Gastrocnemius medialis (tissue), 4 donors: Measurements from ENCODE around the gene ZNF524. TPM values are rescaled to one million over a fixed set of nuclear protein-coding genes. Genes with fewer than 3 reads are reported as not detected.

Experiments used
- ATAC-seq, 2 donors: fragments of 150-250 bp; one replicate each; pipeline ENCODE4 v1.9.1; 2016
- DNase-seq, 2 donors: peaks; one replicate each; pipeline ENCODE4 v3.0.0-alpha.2; 2019
- H3K27ac ChIP-seq, 4 donors: fragments of 200-600 bp; sonication (generic); 1 replicate in 1 of 4; 2 replicates in 3 of 4; pipeline ENCODE4 v1.5.1; 2016 to 2018; ENCODE audit warnings: mild to moderate bottlenecking in 2 of 4, moderate library complexity in 1 of 4
- H3K27me3 ChIP-seq, 3 donors: fragments of 200-600 bp; sonication (generic) in 2 of 3; 1 replicate in 1 of 3; 2 replicates in 2 of 3; pipeline versions ENCODE4 v1.5.1 to v1.6.0; 2016 to 2019; ENCODE audit warnings: mild to moderate bottlenecking in 1 of 3, moderate library complexity in 1 of 3
- H3K36me3 ChIP-seq, 2 donors: fragments of 200-600 bp; sonication (generic) in 1 of 2; one replicate each; pipeline ENCODE4 v1.5.1; 2017 to 2018
- H3K4me1 ChIP-seq, 2 donors: fragments of 200-600 bp; sonication (generic) in 1 of 2; one replicate each; pipeline ENCODE4 v1.5.1; 2016 to 2017; ENCODE audit warnings: mild to moderate bottlenecking in 2 of 2
- H3K4me3 ChIP-seq, 4 donors: fragments of 200-600 bp; sonication (generic) in 3 of 4; 1 replicate in 1 of 4; 2 replicates in 3 of 4; pipeline ENCODE4 v1.5.1; 2016 to 2019; ENCODE audit warnings: mild to moderate bottlenecking in 2 of 4
- H3K9me3 ChIP-seq, 3 donors: fragments of 200-600 bp; sonication (generic) in 2 of 3; 1 replicate in 1 of 3; 2 replicates in 2 of 3; pipeline ENCODE4 v1.5.1; 2016 to 2019
- POLR2A ChIP-seq, 2 donors: fragments of 450-650 bp; IDR thresholded peaks; one replicate each; pipeline ENCODE4 v1.6.1; 2017; ENCODE audit warnings: antibody characterized with exemption in 2 of 2, mild to moderate bottlenecking in 2 of 2, moderate library complexity in 2 of 2
- in situ Hi-C, 4 donors: fragments of 200-750 bp; cut with MboI; loops; one replicate each; pipeline versions ENCODE4 v1.15.0 to v1.8.0; 2017; ENCODE audit warnings: low sequenced_read_pairs in 4 of 4
- intact Hi-C: fragments of 100-400 bp; cut with DNase I; formaldehyde crosslinking; loops from one replicate; pipeline ENCODE4 v1.15.1; 2023; ENCODE audit warnings: low total_unique reads
- total RNA-seq, 4 donors: library from RNA; depleted of rRNA; stranded (reverse); fragments of >200 nt; gene quantifications; one replicate each; pipeline versions ENCODE4 v1.1.0 to v1.2.3, GENCODE V29; 2016
- TF ChIP-seq, protein P1 (sequence below), 5 experiments: fragments of 450-650 bp in 3 of 5; fragments of 200-600 bp in 2 of 5; sonication (generic) in 2 of 5; IDR thresholded peaks in 4 of 5; conservative IDR thresholded peaks in 1 of 5; 1 replicate in 4 of 5; 2 replicates in 1 of 5; pipeline ENCODE4 v1.5.1; 2016 to 2019; ENCODE audit warnings: antibody characterized with exemption in 5 of 5, mild to moderate bottlenecking in 3 of 5, moderate library complexity in 3 of 5

Gene ZNF524
- total RNA-seq, 4 donors from 2014 or later, result 35.6 to 61.7 (median 47.0) TPM

DNA sequence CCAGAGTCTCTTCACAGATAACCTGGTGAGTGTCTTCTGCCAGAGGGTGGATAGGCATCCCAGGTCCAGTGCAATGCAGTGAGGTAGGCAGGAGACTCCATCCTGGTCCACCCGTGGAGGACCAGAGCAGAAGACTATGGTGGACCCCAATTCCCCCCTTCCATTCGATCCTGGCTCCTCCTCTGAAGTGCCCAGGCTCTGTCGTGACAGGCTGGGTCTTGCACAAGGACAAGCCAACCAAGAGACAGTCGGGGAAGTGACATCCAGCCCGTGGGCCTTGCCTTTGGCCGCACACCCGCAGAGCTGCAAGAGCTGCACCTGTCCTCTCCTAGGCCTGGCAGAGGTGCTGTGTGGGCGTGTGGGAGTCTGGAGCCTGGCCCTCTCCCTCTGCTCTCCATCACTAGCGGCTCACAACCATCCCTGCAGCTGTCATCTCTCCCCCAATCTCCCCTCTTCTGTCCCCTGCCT, 21.2 kb downstream of the ZNF524 start:
- H3K9me3 ChIP-seq, result no peaks in the 10 kb centered on the region
- H3K36me3 ChIP-seq, result peaks cover 0 to 23% of the 10 kb centered on the region in 2 donors
- peaks cover 39 to 46% of the 10 kb centered on the region in 2 donors for H3K4me1 ChIP-seq
- ATAC-seq (no peak), DNase-seq (peak in 1 of 2 donors; percentile 81)
- H3K4me3 ChIP-seq, result no peak overlapping the region
- peak overlapping the region; percentile 97 to 99 (median 98) for H3K27ac ChIP-seq
- intact Hi-C loops (loop anchor here (5.0 kb wide), 1 partner anchor 214 kb away; the partner anchor contains the start of gene UBE2S), in situ Hi-C loops (no loop called here)
- no peaks in the 10 kb centered on the region for H3K27me3 ChIP-seq
- TF ChIP-seq POLR2A (IDR thresholded peaks at IDR 0.05), result no peak
- TF ChIP-seq, protein P1, sequence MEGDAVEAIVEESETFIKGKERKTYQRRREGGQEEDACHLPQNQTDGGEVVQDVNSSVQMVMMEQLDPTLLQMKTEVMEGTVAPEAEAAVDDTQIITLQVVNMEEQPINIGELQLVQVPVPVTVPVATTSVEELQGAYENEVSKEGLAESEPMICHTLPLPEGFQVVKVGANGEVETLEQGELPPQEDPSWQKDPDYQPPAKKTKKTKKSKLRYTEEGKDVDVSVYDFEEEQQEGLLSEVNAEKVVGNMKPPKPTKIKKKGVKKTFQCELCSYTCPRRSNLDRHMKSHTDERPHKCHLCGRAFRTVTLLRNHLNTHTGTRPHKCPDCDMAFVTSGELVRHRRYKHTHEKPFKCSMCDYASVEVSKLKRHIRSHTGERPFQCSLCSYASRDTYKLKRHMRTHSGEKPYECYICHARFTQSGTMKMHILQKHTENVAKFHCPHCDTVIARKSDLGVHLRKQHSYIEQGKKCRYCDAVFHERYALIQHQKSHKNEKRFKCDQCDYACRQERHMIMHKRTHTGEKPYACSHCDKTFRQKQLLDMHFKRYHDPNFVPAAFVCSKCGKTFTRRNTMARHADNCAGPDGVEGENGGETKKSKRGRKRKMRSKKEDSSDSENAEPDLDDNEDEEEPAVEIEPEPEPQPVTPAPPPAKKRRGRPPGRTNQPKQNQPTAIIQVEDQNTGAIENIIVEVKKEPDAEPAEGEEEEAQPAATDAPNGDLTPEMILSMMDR (IDR thresholded peaks at IDR 0.05 in 4 of 5, conservative IDR thresholded peaks at IDR 0.05 in 1 of 5), result no peak

DNA sequence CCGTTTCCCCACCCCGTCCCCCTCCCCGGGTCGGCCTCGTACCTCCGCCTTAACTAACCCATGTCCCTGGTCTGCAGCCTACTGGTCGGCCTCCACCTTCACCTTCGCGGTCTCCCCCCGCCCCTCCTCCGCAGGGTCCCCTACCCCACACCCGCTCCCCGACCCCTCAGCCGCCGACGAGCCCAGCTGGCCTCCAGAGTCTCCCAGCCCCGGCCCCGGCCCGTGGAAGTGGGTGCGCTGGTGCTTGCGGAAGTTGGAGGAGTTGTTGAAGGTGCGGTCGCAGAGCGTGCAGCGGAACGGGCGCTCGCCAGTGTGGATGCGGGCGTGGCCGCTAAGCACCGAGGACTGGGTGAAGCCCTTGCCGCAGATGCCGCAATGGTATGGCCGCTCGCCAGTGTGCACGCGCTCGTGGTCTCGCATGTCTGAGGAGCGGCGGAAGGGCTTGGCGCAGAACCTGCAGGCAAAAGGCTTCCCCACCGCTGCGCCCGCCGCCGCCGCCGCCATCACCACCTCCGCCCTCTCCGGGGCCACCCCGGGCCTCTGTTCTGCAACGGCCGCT, 21.7 kb downstream of the ZNF524 start:
- intact Hi-C loops (loop anchor here (5.0 kb wide), 1 partner anchor 214 kb away; the partner anchor contains the start of gene UBE2S), in situ Hi-C loops (no loop called here)
- ATAC-seq, result no peak
- Histone ChIP-seq H3K27ac (peak overlapping the region; percentile 97 to 99 (median 98)), H3K9me3 (no peaks in the 10 kb centered on the region), H3K36me3 (peaks cover 0 to 18% of the 10 kb centered on the region in 2 donors), H3K4me3 (no peak overlapping the region), H3K27me3 (no peaks in the 10 kb centered on the region), H3K4me1 (peaks cover 39 to 46% of the 10 kb centered on the region in 2 donors)
- TF ChIP-seq, protein P1 (IDR thresholded peaks at IDR 0.05 in 4 of 5, conservative IDR thresholded peaks at IDR 0.05 in 1 of 5), result no peak
- no peak for TF ChIP-seq POLR2A (IDR thresholded peaks at IDR 0.05)
- no peak for DNase-seq

DNA sequence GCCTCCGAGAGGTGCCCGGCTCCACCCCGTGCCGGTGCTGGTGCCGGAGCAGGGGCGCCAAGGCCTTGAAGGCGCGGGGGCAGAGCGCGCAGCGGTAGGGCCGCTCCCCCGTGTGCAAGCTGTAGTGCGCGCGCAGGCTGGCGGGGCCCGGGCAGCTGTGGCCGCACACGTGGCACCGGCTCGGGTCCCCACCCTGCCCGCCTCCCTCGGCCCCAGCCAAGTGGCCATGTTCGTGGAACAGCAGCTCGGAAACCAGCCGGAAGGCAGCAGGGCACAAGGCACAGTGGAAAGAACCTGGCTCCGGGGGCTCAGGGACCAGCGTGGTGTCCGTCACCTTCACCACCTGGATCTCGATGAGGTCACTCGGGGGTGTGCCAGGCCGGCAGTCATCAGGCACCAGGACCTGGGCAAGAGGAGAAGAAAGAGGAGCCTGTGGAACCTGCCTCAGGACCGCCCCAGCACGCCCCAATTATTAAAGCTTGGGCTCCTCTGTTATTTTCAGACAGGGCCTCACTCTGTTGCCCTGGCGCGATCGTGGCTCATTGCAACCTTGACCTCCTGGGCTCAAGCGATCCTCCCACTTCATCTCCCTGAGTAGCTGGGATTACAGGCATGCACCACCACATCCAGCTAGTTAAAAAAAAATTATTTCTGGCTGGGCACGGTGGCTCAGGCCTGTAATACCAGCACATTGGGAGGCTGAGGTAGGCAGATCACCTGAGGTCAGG, 22.3 kb downstream of the ZNF524 start:
- DNase-seq (no peak), ATAC-seq (no peak)
- Histone ChIP-seq H3K36me3 (peaks cover 0 to 12% of the 10 kb centered on the region in 2 donors), H3K9me3 (no peaks in the 10 kb centered on the region), H3K27me3 (no peaks in the 10 kb centered on the region), H3K4me1 (peaks cover 39 to 46% of the 10 kb centered on the region in 2 donors), H3K4me3 (no peak overlapping the region), H3K27ac (peak overlapping the region; percentile 97 to 99 (median 98))
- no peak for TF ChIP-seq POLR2A (IDR thresholded peaks at IDR 0.05)
- TF ChIP-seq, protein P1 (IDR thresholded peaks at IDR 0.05 in 4 of 5, conservative IDR thresholded peaks at IDR 0.05 in 1 of 5), result no peak
- in situ Hi-C loops, result no loop called here
- intact Hi-C loops, result loop anchor here (5.0 kb wide), 1 partner anchor 215 kb away; the partner anchor contains the start of gene UBE2S

DNA sequence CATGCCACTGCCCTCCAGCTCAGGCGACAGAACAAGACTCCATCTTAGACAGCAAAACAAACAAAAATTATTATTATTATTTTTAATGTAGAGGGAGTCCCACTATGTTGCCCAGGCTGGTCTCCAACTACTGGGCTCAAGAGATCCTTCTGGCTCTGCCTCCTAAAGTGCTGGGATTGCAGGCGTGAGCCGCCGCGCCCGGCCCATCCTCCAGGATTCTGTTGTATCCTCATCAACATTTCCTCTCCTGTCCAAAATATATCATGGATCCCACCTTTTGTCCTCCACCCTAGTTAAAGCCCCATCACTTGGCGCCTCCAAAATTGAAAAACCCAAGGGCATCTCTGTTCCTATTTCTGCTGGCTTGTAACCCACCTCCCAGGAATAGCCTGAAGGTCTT, 23.0 kb downstream of the ZNF524 start:
- H3K9me3 ChIP-seq, result no peaks in the 10 kb centered on the region
- in situ Hi-C loops, result no loop called here
- ATAC-seq, result no peak

More for the DNA sequence above, 23.0 kb downstream of the ZNF524 start:
- no peaks in the 10 kb centered on the region for H3K27me3 ChIP-seq
- intact Hi-C loops, result loop anchor here (5.0 kb wide), 1 partner anchor 216 kb away; the partner anchor contains the start of gene UBE2S
- peaks cover 0 to 7% of the 10 kb centered on the region in 2 donors for H3K36me3 ChIP-seq
- H3K4me3 ChIP-seq, result peak overlapping the region in 1 of 4 donors; percentile 77
- DNase-seq, result no peak
- TF ChIP-seq POLR2A (IDR thresholded peaks at IDR 0.05), result no peak
- TF ChIP-seq, protein P1 (IDR thresholded peaks at IDR 0.05 in 4 of 5, conservative IDR thresholded peaks at IDR 0.05 in 1 of 5), result no peak
- H3K27ac ChIP-seq, result peak overlapping the region; percentile 97 to 99 (median 98)
- H3K4me1 ChIP-seq, result peaks cover 39 to 46% of the 10 kb centered on the region in 2 donors
